Panc1 (cell line): ENCODE measurements around the gene METTL25B.

Source experiments
- CTCF ChIP-seq: fragments of 450-650 bp; IDR thresholded peaks from 2 replicates; pipeline ENCODE4 v1.5.1; 2017; ENCODE audit warnings: mild to moderate bottlenecking
- POLR2AphosphoS5 ChIP-seq: IDR thresholded peaks from 2 replicates; pipeline ENCODE4 v1.6.1; 2012; ENCODE audit warnings: mild to moderate bottlenecking, low read depth, low read length, moderate library complexity
- REST ChIP-seq, 2 experiments: IDR thresholded peaks; 2 replicates each; pipeline ENCODE4 v1.6.1; 2011 to 2012; ENCODE audit warnings: low read depth in 2 of 2, control low read depth in 1 of 2, low read length in 1 of 2, mild to moderate bottlenecking in 1 of 2, moderate library complexity in 1 of 2; ENCODE audit not compliant: insufficient read depth in 1 of 2

- TF ChIP-seq REST (IDR thresholded peaks at IDR 0.05; ENCODE audit: insufficient read depth in 1 of 2, low read depth in 2 of 2, low read length in 1 of 2) (no peak), CTCF (peak; percentile 91), POLR2AphosphoS5 (peak; percentile 62; the same call in 1 of the 2 replicates)
Measured at GRCh38 chr1:156725683-156726280, 2.5 kb upstream of the METTL25B start.
